ENCODE data around the gene CCDC141.

The CCDC141 gene

GRCh38 chr2:178905261-178905660 is 144.7 kb downstream of the CCDC141 start:
- Histone ChIP-seq H3K4me3 (ENCODE audit: low read depth in 1 of 2, low read length in 2 of 2) (no peak overlapping the region), H3K9me3 (ENCODE audit: control insufficient read depth in 1 of 2, low read length in 2 of 2) (no peaks in the 10 kb centered on the region), H3K27ac (ENCODE audit: low read depth, low read length) (no peak overlapping the region), H3K9ac (ENCODE audit: low read depth in 1 of 2, low read length in 2 of 2) (no peak overlapping the region), H3K4me1 (ENCODE audit: control insufficient read depth in 1 of 2, insufficient read depth in 2 of 2, low read length in 2 of 2) (no peaks in the 10 kb centered on the region), H3K27me3 (ENCODE audit: control insufficient read depth in 1 of 2, insufficient read depth in 2 of 2, low read length in 2 of 2) (no peaks in the 10 kb centered on the region), H3K36me3 (ENCODE audit: control insufficient read depth in 1 of 2, insufficient read depth in 2 of 2, low read length in 2 of 2) (no peaks in the 10 kb centered on the region)

- Histone ChIP-seq H3K27ac (ENCODE audit: low read depth, low read length) (no peak overlapping the region), H3K36me3 (ENCODE audit: control insufficient read depth in 1 of 2, insufficient read depth in 2 of 2, low read length in 2 of 2) (no peaks in the 10 kb centered on the region), H3K9ac (ENCODE audit: low read depth in 1 of 2, low read length in 2 of 2) (no peak overlapping the region), H3K27me3 (ENCODE audit: control insufficient read depth in 1 of 2, insufficient read depth in 2 of 2, low read length in 2 of 2) (no peaks in the 10 kb centered on the region), H3K4me1 (ENCODE audit: control insufficient read depth in 1 of 2, insufficient read depth in 2 of 2, low read length in 2 of 2) (no peaks in the 10 kb centered on the region), H3K4me3 (ENCODE audit: low read depth in 1 of 2, low read length in 2 of 2) (no peak overlapping the region), H3K9me3 (ENCODE audit: control insufficient read depth in 1 of 2, low read length in 2 of 2) (no peaks in the 10 kb centered on the region)
Observed at GRCh38 chr2:178899656-178900055, 150.3 kb downstream of the CCDC141 start.

- no peaks in the 10 kb centered on the region for H3K36me3 ChIP-seq (ENCODE audit: control insufficient read depth in 1 of 2, insufficient read depth in 2 of 2, low read length in 2 of 2)
- no peaks in the 10 kb centered on the region for H3K27me3 ChIP-seq (ENCODE audit: control insufficient read depth in 1 of 2, insufficient read depth in 2 of 2, low read length in 2 of 2)
- H3K9me3 ChIP-seq (ENCODE audit: control insufficient read depth in 1 of 2, low read length in 2 of 2), result no peaks in the 10 kb centered on the region
- H3K9ac ChIP-seq (ENCODE audit: low read depth in 1 of 2, low read length in 2 of 2), result no peak overlapping the region
- no peaks in the 10 kb centered on the region for H3K4me1 ChIP-seq (ENCODE audit: control insufficient read depth in 1 of 2, insufficient read depth in 2 of 2, low read length in 2 of 2)
- H3K27ac ChIP-seq (ENCODE audit: low read depth, low read length), result no peak overlapping the region
- no peak overlapping the region for H3K4me3 ChIP-seq (ENCODE audit: low read depth in 1 of 2, low read length in 2 of 2)
Observed at GRCh38 chr2:178895872-178896271, 154.1 kb downstream of the CCDC141 start.

- H3K4me1 ChIP-seq (ENCODE audit: control insufficient read depth in 1 of 2, insufficient read depth in 2 of 2, low read length in 2 of 2), result no peaks in the 10 kb centered on the region
- H3K27ac ChIP-seq (ENCODE audit: low read depth, low read length), result no peak overlapping the region
- no peak overlapping the region for H3K9ac ChIP-seq (ENCODE audit: low read depth in 1 of 2, low read length in 2 of 2)
- no peaks in the 10 kb centered on the region for H3K36me3 ChIP-seq (ENCODE audit: control insufficient read depth in 1 of 2, insufficient read depth in 2 of 2, low read length in 2 of 2)
- H3K4me3 ChIP-seq (ENCODE audit: low read depth in 1 of 2, low read length in 2 of 2), result no peak overlapping the region
- H3K27me3 ChIP-seq (ENCODE audit: control insufficient read depth in 1 of 2, insufficient read depth in 2 of 2, low read length in 2 of 2), result no peaks in the 10 kb centered on the region
- no peaks in the 10 kb centered on the region for H3K9me3 ChIP-seq (ENCODE audit: control insufficient read depth in 1 of 2, low read length in 2 of 2)
Observed at GRCh38 chr2:178895171-178895570, 154.8 kb downstream of the CCDC141 start.

GRCh38 chr2:178892751-178893625 is 156.9 kb downstream of the CCDC141 start:
- Histone ChIP-seq H3K4me1 (ENCODE audit: control insufficient read depth in 1 of 2, insufficient read depth in 2 of 2, low read length in 2 of 2) (no peaks in the 10 kb centered on the region), H3K9me3 (ENCODE audit: control insufficient read depth in 1 of 2, low read length in 2 of 2) (no peaks in the 10 kb centered on the region)

GRCh38 chr2:178891959-178892485 is 157.9 kb downstream of the CCDC141 start:
- H3K4me3 ChIP-seq (ENCODE audit: low read depth in 1 of 2, low read length in 2 of 2), result no peak overlapping the region
- H3K27ac ChIP-seq (ENCODE audit: low read depth, low read length), result no peak overlapping the region
- no peak overlapping the region for H3K9ac ChIP-seq (ENCODE audit: low read depth in 1 of 2, low read length in 2 of 2)
- H3K36me3 ChIP-seq (ENCODE audit: control insufficient read depth in 1 of 2, insufficient read depth in 2 of 2, low read length in 2 of 2), result no peaks in the 10 kb centered on the region
- no peaks in the 10 kb centered on the region for H3K4me1 ChIP-seq (ENCODE audit: control insufficient read depth in 1 of 2, insufficient read depth in 2 of 2, low read length in 2 of 2)
- no peaks in the 10 kb centered on the region for H3K9me3 ChIP-seq (ENCODE audit: control insufficient read depth in 1 of 2, low read length in 2 of 2)
- no peaks in the 10 kb centered on the region for H3K27me3 ChIP-seq (ENCODE audit: control insufficient read depth in 1 of 2, insufficient read depth in 2 of 2, low read length in 2 of 2)

More at GRCh38 chr2:178892751-178893625, 156.9 kb downstream of the CCDC141 start:
- no peak overlapping the region for H3K4me3 ChIP-seq (ENCODE audit: low read depth in 1 of 2, low read length in 2 of 2)
- no peak overlapping the region for H3K9ac ChIP-seq (ENCODE audit: low read depth in 1 of 2, low read length in 2 of 2)
- no peaks in the 10 kb centered on the region for H3K36me3 ChIP-seq (ENCODE audit: control insufficient read depth in 1 of 2, insufficient read depth in 2 of 2, low read length in 2 of 2)
- H3K27ac ChIP-seq (ENCODE audit: low read depth, low read length), result no peak overlapping the region
- no peaks in the 10 kb centered on the region for H3K27me3 ChIP-seq (ENCODE audit: control insufficient read depth in 1 of 2, insufficient read depth in 2 of 2, low read length in 2 of 2)

- no peaks in the 10 kb centered on the region for H3K36me3 ChIP-seq (ENCODE audit: control insufficient read depth in 1 of 2, insufficient read depth in 2 of 2, low read length in 2 of 2)
- no peaks in the 10 kb centered on the region for H3K4me1 ChIP-seq (ENCODE audit: control insufficient read depth in 1 of 2, insufficient read depth in 2 of 2, low read length in 2 of 2)
- no peak overlapping the region for H3K27ac ChIP-seq (ENCODE audit: low read depth, low read length)
Observed at GRCh38 chr2:178891265-178891958, 158.5 kb downstream of the CCDC141 start.

GRCh38 chr2:178886006-178886405 is 163.9 kb downstream of the CCDC141 start:
- no peaks in the 10 kb centered on the region for H3K36me3 ChIP-seq (ENCODE audit: control insufficient read depth in 1 of 2, insufficient read depth in 2 of 2, low read length in 2 of 2)
- no peak overlapping the region for H3K4me3 ChIP-seq (ENCODE audit: low read depth in 1 of 2, low read length in 2 of 2)
- no peak overlapping the region for H3K9ac ChIP-seq (ENCODE audit: low read depth in 1 of 2, low read length in 2 of 2)
- no peaks in the 10 kb centered on the region for H3K4me1 ChIP-seq (ENCODE audit: control insufficient read depth in 1 of 2, insufficient read depth in 2 of 2, low read length in 2 of 2)
- H3K9me3 ChIP-seq (ENCODE audit: control insufficient read depth in 1 of 2, low read length in 2 of 2), result no peaks in the 10 kb centered on the region
- H3K27ac ChIP-seq (ENCODE audit: low read depth, low read length), result no peak overlapping the region
- H3K27me3 ChIP-seq (ENCODE audit: control insufficient read depth in 1 of 2, insufficient read depth in 2 of 2, low read length in 2 of 2), result no peaks in the 10 kb centered on the region

More at GRCh38 chr2:178891265-178891958, 158.5 kb downstream of the CCDC141 start:
- H3K9ac ChIP-seq (ENCODE audit: low read depth in 1 of 2, low read length in 2 of 2), result no peak overlapping the region
- H3K27me3 ChIP-seq (ENCODE audit: control insufficient read depth in 1 of 2, insufficient read depth in 2 of 2, low read length in 2 of 2), result no peaks in the 10 kb centered on the region
- no peaks in the 10 kb centered on the region for H3K9me3 ChIP-seq (ENCODE audit: control insufficient read depth in 1 of 2, low read length in 2 of 2)
- H3K4me3 ChIP-seq (ENCODE audit: low read depth in 1 of 2, low read length in 2 of 2), result no peak overlapping the region

- Histone ChIP-seq H3K9me3 (ENCODE audit: control insufficient read depth in 1 of 2, low read length in 2 of 2) (no peaks in the 10 kb centered on the region), H3K9ac (ENCODE audit: low read depth in 1 of 2, low read length in 2 of 2) (no peak overlapping the region), H3K27me3 (ENCODE audit: control insufficient read depth in 1 of 2, insufficient read depth in 2 of 2, low read length in 2 of 2) (no peaks in the 10 kb centered on the region), H3K36me3 (ENCODE audit: control insufficient read depth in 1 of 2, insufficient read depth in 2 of 2, low read length in 2 of 2) (no peaks in the 10 kb centered on the region), H3K27ac (ENCODE audit: low read depth, low read length) (no peak overlapping the region), H3K4me3 (ENCODE audit: low read depth in 1 of 2, low read length in 2 of 2) (no peak overlapping the region), H3K4me1 (ENCODE audit: control insufficient read depth in 1 of 2, insufficient read depth in 2 of 2, low read length in 2 of 2) (no peaks in the 10 kb centered on the region)
Observed at GRCh38 chr2:178884440-178884839, 165.5 kb downstream of the CCDC141 start.
